ENCODE data around the gene RAPGEF6. TPM values are rescaled to one million over a fixed set of nuclear protein-coding genes. Genes with fewer than 3 reads are reported as not detected.

RAPGEF6 gene
- total RNA-seq, 6 experiments from 2014 or later = 7.3 to 12.0 (median 10.2) TPM

- no peak for DNase-seq
These were observed 174.9 kb downstream of the RAPGEF6 start for GRCh38 chr5:131460133-131460532.

GRCh38 chr5:131459216-131459615, 175.8 kb downstream of the RAPGEF6 start:
- H3K9me3 Mint-ChIP-seq = no peaks in the 10 kb centered on the region
- no peak overlapping the region for H3K27ac Mint-ChIP-seq
- peaks cover 16% of the 10 kb centered on the region for H3K36me3 Mint-ChIP-seq (ENCODE audit: low read depth)
- H3K27me3 Mint-ChIP-seq (ENCODE audit: insufficient read depth) = no peaks in the 10 kb centered on the region; the same call in 1 of the 2 replicates
- TF ChIP-seq CTCF (IDR thresholded peaks at IDR 0.05) = no peak
- no peak overlapping the region for H3K4me3 Mint-ChIP-seq
- H3K4me1 Mint-ChIP-seq (ENCODE audit: low read depth) = peaks cover 13% of the 10 kb centered on the region
- DNase-seq = no peak

More at GRCh38 chr5:131460133-131460532, 174.9 kb downstream of the RAPGEF6 start:
- H3K4me3 Mint-ChIP-seq = no peak overlapping the region
- H3K4me1 Mint-ChIP-seq (ENCODE audit: low read depth) = peaks cover 13% of the 10 kb centered on the region
- no peak overlapping the region for H3K27ac Mint-ChIP-seq
- no peaks in the 10 kb centered on the region for H3K9me3 Mint-ChIP-seq
- peaks cover 7% of the 10 kb centered on the region for H3K36me3 Mint-ChIP-seq (ENCODE audit: low read depth)
- no peak for TF ChIP-seq CTCF (IDR thresholded peaks at IDR 0.05)
- no peaks in the 10 kb centered on the region; the same call in 1 of the 2 replicates for H3K27me3 Mint-ChIP-seq (ENCODE audit: insufficient read depth)

- no peak overlapping the region for H3K4me3 Mint-ChIP-seq
- no peaks in the 10 kb centered on the region; the same call in 1 of the 2 replicates for H3K27me3 Mint-ChIP-seq (ENCODE audit: insufficient read depth)
- TF ChIP-seq CTCF (IDR thresholded peaks at IDR 0.05) = no peak
- no peak for DNase-seq
- peaks cover 18% of the 10 kb centered on the region for H3K36me3 Mint-ChIP-seq (ENCODE audit: low read depth)
- peaks cover 13% of the 10 kb centered on the region for H3K4me1 Mint-ChIP-seq (ENCODE audit: low read depth)
- no peaks in the 10 kb centered on the region for H3K9me3 Mint-ChIP-seq
- H3K27ac Mint-ChIP-seq = no peak overlapping the region; the same call in 1 of the 2 replicates
These were observed 177.8 kb downstream of the RAPGEF6 start for GRCh38 chr5:131457193-131457592.

- no peak for TF ChIP-seq CTCF (IDR thresholded peaks at IDR 0.05)
- H3K4me3 Mint-ChIP-seq = no peak overlapping the region
- no peaks in the 10 kb centered on the region for H3K9me3 Mint-ChIP-seq
- no peak overlapping the region for H3K27ac Mint-ChIP-seq
- DNase-seq = no peak
- peaks cover 15% of the 10 kb centered on the region for H3K36me3 Mint-ChIP-seq (ENCODE audit: low read depth)
- no peaks in the 10 kb centered on the region; the same call in 1 of the 2 replicates for H3K4me1 Mint-ChIP-seq (ENCODE audit: low read depth)
- no peaks in the 10 kb centered on the region for H3K27me3 Mint-ChIP-seq (ENCODE audit: insufficient read depth)
These were observed 184.1 kb downstream of the RAPGEF6 start for GRCh38 chr5:131450941-131451340.

GRCh38 chr5:131441184-131441583, 193.8 kb downstream of the RAPGEF6 start:
- no peak for TF ChIP-seq CTCF (IDR thresholded peaks at IDR 0.05)
- no peaks in the 10 kb centered on the region for H3K9me3 Mint-ChIP-seq
- no peak overlapping the region for H3K27ac Mint-ChIP-seq
- H3K27me3 Mint-ChIP-seq (ENCODE audit: insufficient read depth) = no peaks in the 10 kb centered on the region
- no peak overlapping the region for H3K4me3 Mint-ChIP-seq
- H3K4me1 Mint-ChIP-seq (ENCODE audit: low read depth) = 0 out of 2 replicates have a peak, but pooled peaks cover 4% of the 10 kb centered on the region
- no peak for DNase-seq
- H3K36me3 Mint-ChIP-seq (ENCODE audit: low read depth) = no peaks in the 10 kb centered on the region

- H3K36me3 Mint-ChIP-seq (ENCODE audit: low read depth) = peaks cover 5% of the 10 kb centered on the region; the same call in 1 of the 2 replicates
- no peak for TF ChIP-seq CTCF (IDR thresholded peaks at IDR 0.05)
- no peak overlapping the region for H3K27ac Mint-ChIP-seq
These were observed 198.9 kb downstream of the RAPGEF6 start for GRCh38 chr5:131436081-131436480.

More at GRCh38 chr5:131436081-131436480, 198.9 kb downstream of the RAPGEF6 start:
- DNase-seq = no peak
- Mint-ChIP-seq H3K4me3 (no peak overlapping the region), H3K9me3 (no peaks in the 10 kb centered on the region), H3K27me3 (ENCODE audit: insufficient read depth) (no peaks in the 10 kb centered on the region), H3K4me1 (ENCODE audit: low read depth) (no peaks in the 10 kb centered on the region)

Data from HFFc6 (cell line).